WI38 (cell line): ENCODE results near the gene UBE2J1.

Experiments
- H3K4me3 ChIP-seq: 2 replicates; pipeline ENCODE4 v1.5.1; 2011; ENCODE audit warnings: low read depth, mild to moderate bottlenecking, control low read depth, low read length
- TF ChIP-seq, protein P1 (sequence below): IDR thresholded peaks from 2 replicates; pipeline ENCODE4 v1.5.1; 2012; ENCODE audit warnings: low read depth, mild to moderate bottlenecking, control low read depth, low read length

Gene UBE2J1

DNA sequence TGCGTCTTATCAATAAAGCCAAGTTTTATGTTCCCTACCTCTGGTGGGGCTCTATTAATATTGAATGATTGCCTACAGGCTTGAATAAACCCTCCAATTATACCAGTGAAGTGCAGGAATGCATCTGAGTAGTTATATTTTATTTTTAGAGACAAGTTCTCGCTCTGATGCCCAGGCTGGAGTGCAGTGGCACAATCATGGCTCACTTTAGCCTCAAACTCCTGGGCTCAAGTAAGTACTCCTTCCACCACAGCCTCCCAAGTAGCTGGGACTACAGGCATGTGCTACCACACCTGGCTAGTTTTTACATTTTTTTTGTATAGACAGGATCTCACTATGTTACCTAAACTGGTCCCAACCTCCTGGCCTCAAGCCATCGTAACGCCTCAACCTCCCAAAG is 26.1 kb upstream of the UBE2J1 start:
- no peak overlapping the region for H3K4me3 ChIP-seq
- TF ChIP-seq, protein P1, sequence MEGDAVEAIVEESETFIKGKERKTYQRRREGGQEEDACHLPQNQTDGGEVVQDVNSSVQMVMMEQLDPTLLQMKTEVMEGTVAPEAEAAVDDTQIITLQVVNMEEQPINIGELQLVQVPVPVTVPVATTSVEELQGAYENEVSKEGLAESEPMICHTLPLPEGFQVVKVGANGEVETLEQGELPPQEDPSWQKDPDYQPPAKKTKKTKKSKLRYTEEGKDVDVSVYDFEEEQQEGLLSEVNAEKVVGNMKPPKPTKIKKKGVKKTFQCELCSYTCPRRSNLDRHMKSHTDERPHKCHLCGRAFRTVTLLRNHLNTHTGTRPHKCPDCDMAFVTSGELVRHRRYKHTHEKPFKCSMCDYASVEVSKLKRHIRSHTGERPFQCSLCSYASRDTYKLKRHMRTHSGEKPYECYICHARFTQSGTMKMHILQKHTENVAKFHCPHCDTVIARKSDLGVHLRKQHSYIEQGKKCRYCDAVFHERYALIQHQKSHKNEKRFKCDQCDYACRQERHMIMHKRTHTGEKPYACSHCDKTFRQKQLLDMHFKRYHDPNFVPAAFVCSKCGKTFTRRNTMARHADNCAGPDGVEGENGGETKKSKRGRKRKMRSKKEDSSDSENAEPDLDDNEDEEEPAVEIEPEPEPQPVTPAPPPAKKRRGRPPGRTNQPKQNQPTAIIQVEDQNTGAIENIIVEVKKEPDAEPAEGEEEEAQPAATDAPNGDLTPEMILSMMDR = no peak

DNA sequence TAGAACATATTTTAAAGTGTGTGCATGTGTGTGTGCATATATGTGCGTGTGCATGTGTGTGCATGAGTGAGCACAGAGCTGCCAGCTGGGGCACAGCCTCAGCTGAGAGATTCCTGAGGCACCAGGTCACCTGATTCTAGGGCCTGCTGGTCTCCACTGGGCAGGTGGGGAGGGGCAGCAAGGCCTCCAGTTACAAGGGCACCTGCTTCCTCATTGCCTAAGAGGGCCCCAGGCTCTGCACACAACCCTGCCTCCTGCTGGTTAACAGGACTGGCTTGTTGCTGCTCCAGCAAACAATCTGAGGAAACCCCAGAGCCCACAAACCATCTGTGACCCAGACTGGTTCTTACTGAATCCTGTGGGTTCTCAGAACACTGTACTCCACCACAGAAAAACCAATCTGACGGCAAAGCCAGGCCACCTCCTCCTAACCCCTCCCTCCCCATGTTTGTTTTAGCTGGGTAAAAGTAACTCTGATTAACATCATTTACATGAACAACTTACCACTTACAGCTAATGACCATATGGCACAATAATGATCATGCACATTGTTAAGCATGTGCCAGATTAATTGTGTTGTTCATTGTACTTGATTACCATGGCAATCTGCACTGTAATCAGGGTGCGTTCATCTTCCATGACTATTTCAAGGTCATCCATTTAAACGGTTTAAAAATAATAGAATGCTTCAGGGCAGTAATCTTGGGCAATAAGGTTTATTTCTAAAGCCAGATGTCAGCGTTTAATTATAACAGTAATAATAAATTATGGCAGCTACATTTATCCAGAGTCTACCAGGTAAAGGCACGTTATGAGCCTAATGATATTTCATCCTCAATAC is 23.1 kb upstream of the UBE2J1 start:
- H3K4me3 ChIP-seq = no peak overlapping the region
- TF ChIP-seq, protein P1 = no peak

DNA sequence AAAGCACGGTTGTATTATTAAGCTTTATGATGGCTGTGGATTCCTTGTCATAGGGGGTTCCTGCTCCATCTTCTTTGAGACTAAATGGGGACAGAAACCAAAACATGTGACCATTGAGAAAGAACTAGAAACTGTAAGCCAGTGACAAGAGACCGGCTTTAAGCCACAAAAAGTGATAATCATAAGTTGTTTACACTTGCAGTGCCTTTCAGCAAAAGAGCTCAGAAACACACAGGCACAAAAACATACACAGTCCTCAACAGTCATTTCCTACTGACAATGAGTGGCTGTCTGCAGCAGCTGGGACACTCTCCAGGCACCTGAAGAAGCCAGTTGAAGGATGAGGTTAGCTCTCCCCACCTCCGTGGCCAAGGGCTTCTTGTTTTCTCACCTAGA is 20.0 kb upstream of the UBE2J1 start:
- TF ChIP-seq, protein P1 = no peak
- H3K4me3 ChIP-seq = no peak overlapping the region

GRCh38 chr6:89371849-89372505 is 19.5 kb upstream of the UBE2J1 start:
- TF ChIP-seq, protein P1 = peak; percentile 99
- H3K4me3 ChIP-seq = no peak overlapping the region

GRCh38 chr6:89368999-89369398 is 16.5 kb upstream of the UBE2J1 start:
- TF ChIP-seq, protein P1 = no peak
- no peak overlapping the region for H3K4me3 ChIP-seq

DNA sequence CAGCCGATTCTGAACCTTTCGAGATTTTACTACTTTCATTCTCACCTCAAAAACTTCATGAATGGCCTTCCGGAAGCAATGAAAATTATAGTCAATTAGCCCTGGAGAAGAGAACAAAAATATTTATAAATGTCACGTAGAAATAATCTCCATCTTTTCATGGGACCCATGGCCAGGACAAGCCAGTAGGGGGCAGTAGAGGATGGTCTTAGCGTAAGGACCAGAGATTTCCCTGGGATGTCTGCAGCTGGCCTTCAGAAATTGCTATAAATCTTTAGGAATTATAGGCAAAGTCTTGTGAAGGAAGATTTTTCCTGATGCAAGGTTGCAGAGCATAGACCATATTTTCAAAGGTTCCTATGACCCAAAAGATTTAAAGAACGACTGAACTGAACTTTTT is 15.6 kb upstream of the UBE2J1 start:
- H3K4me3 ChIP-seq = no peak overlapping the region
- TF ChIP-seq, protein P1 = peak; percentile 83

GRCh38 chr6:89364586-89364985 is 12.1 kb upstream of the UBE2J1 start:
- no peak overlapping the region for H3K4me3 ChIP-seq
- TF ChIP-seq, protein P1 = no peak
